PC-3 (cell line): Measurements from ENCODE around the gene FAM114A1. TPM values are rescaled to one million over a fixed set of nuclear protein-coding genes. Genes with fewer than 3 reads are reported as not detected.

ENCODE experiments used
- ATAC-seq: fragments of 200-7000 bp; cut with Tn5 transposase; 2 replicates; pipeline ENCODE4 v1.9.1; 2020; ENCODE audit warnings: mild to moderate bottlenecking, moderate library complexity
- BruUV-seq: library from RNA; stranded (reverse); fragments of 400-500 nt; replicated peaks from 2 replicates; lab custom pipeline; 2021; lab: Mats Ljungman, UMichigan
- CTCF ChIA-PET: fragments of 300-600 bp; sonication (Branson Sonifier 250); formaldehyde crosslinking; loops from one replicate; lab custom pipeline; 2022; ENCODE audit warnings: antibody characterized with exemption; lab: Charles Lee
- POLR2A ChIA-PET: fragments of 300-600 bp; sonication (Branson Sonifier 250); formaldehyde crosslinking; loops from one replicate; lab custom pipeline; 2022; ENCODE audit warnings: antibody characterized with exemption; ENCODE audit not compliant: unreplicated experiment; lab: Charles Lee
- DNase-seq: peaks from one replicate; pipeline ENCODE4 v3.0.0-alpha.2; 2015
- H2AFZ ChIP-seq: fragments of 300-600 bp; sonication (generic); 2 replicates; pipeline ENCODE4 v1.6.0; 2016; ENCODE audit warnings: antibody characterized with exemption, low read length
- H3F3A ChIP-seq: fragments of 300-600 bp; sonication (generic); one replicate; pipeline ENCODE4 v1.6.0; 2017; ENCODE audit warnings: antibody characterized with exemption, low read length, control low read depth, mild to moderate bottlenecking; ENCODE audit not compliant: unreplicated experiment
- H3K27ac ChIP-seq: fragments of 300-600 bp; sonication (generic); 2 replicates; pipeline ENCODE4 v1.5.1; 2016; ENCODE audit warnings: mild to moderate bottlenecking, low read length
- H3K27me3 ChIP-seq: fragments of 300-600 bp; sonication (generic); 2 replicates; pipeline ENCODE4 v1.6.1; 2016; ENCODE audit warnings: low read length, mixed read lengths
- H3K36me3 ChIP-seq: fragments of 300-600 bp; sonication (generic); 2 replicates; pipeline ENCODE4 v1.6.1; 2016; ENCODE audit warnings: low read depth, mixed run types, low read length, mixed read lengths
- H3K4me1 ChIP-seq: fragments of 300-600 bp; sonication (generic); 2 replicates; pipeline ENCODE4 v1.5.1; 2016; ENCODE audit warnings: low read length; ENCODE audit not compliant: insufficient read depth
- H3K4me2 ChIP-seq: fragments of 300-600 bp; sonication (generic); 2 replicates; pipeline ENCODE4 v1.6.0; 2016; ENCODE audit warnings: low read length
- H3K4me3 ChIP-seq: fragments of 300-600 bp; sonication (generic); 2 replicates; pipeline ENCODE4 v1.5.1; 2016; ENCODE audit warnings: mild to moderate bottlenecking, low read length, mixed read lengths
- H3K79me2 ChIP-seq: fragments of 300-600 bp; sonication (generic); 2 replicates; pipeline ENCODE4 v1.6.1; 2017; ENCODE audit warnings: low read length, mixed read lengths
- H3K9ac ChIP-seq: fragments of 300-600 bp; sonication (generic); 2 replicates; pipeline ENCODE4 v1.6.0; 2016; ENCODE audit warnings: mild to moderate bottlenecking, low read length
- H3K9me2 ChIP-seq: fragments of 300-600 bp; sonication (generic); replicated peaks from 2 replicates; pipeline ENCODE4 v1.6.1; 2016; ENCODE audit warnings: mixed run types, low read length, mixed read lengths
- H3K9me3 ChIP-seq: fragments of 300-600 bp; sonication (generic); 2 replicates; pipeline ENCODE4 v1.6.1; 2016; ENCODE audit warnings: low read length, mixed read lengths
- H4K20me1 ChIP-seq: fragments of 300-600 bp; sonication (generic); 2 replicates; pipeline ENCODE4 v1.6.1; 2016; ENCODE audit warnings: low read length, mixed read lengths
- CTCF ChIP-seq: fragments of 300-600 bp; sonication (generic); conservative IDR thresholded peaks from 2 replicates; pipeline ENCODE4 v1.5.1; 2017; ENCODE audit warnings: antibody characterized with exemption, low read depth, mild to moderate bottlenecking, low read length
- EZH2 ChIP-seq: fragments of 300-600 bp; sonication (generic); IDR thresholded peaks from one replicate; pipeline ENCODE4 v1.6.1; 2017; ENCODE audit warnings: antibody characterized with exemption, mild to moderate bottlenecking, low read length; ENCODE audit not compliant: unreplicated experiment
- EZH2phosphoT487 ChIP-seq: fragments of 300-600 bp; sonication (generic); IDR thresholded peaks from 2 replicates; pipeline ENCODE4 v1.6.1; 2018; ENCODE audit warnings: mild to moderate bottlenecking, antibody characterized with exemption, low read length, borderline replicate concordance
- intact Hi-C: fragments of 100-400 bp; cut with micrococcal nuclease; formaldehyde crosslinking; loops from 2 replicates; pipeline ENCODE4 v1.9.0; 2023
- total RNA-seq: library from RNA; depleted of rRNA; stranded (reverse); fragments of >200 nt; gene quantifications from 2 replicates; pipeline ENCODE4 v1.2.3, GENCODE V29; 2014

The FAM114A1 gene
- total RNA-seq, 1 experiment from 2014 or later, result 25.0 TPM

GRCh38 chr4:38860788-38861424 lies 6.7 kb upstream of the FAM114A1 start:
- no peak for ATAC-seq

DNA sequence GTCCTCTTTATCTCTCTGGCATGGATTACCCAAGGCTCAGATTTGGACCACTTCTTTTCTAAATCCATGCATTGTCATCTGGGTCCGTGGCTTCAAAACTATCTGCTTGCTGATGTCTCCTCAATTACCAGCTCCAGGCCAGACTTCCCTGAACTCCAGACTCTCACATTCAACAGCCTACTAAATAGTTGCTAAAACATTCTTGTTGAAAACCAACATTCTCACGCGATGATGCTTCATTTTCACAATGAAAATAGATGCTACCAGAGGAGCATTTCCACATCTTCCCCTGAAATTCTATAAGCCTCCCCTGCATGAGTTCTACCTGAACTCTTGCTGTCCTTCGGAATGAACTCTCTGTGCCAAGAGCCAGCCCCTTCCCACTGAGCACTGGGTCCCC lies 5.8 kb upstream of the FAM114A1 start:
- Histone ChIP-seq H3F3A (peaks cover 5% of the 10 kb centered on the region), H3K9me3 (no peaks in the 10 kb centered on the region), H3K4me2 (no peak overlapping the region), H3K4me1 (peaks cover 16% of the 10 kb centered on the region), H3K9me2 (no peaks in the 10 kb centered on the region), H4K20me1 (no peaks in the 10 kb centered on the region), H3K9ac (no peak overlapping the region), H3K27ac (no peak overlapping the region), H3K27me3 (no peaks in the 10 kb centered on the region), H3K79me2 (no peaks in the 10 kb centered on the region), H2AFZ (no peak overlapping the region), H3K4me3 (no peak overlapping the region), H3K36me3 (no peaks in the 10 kb centered on the region)
- ChIA-PET CTCF (no interaction called here), POLR2A (no interaction called here)
- ATAC-seq, result no peak
- no peak for DNase-seq
- intact Hi-C loops, result no loop called here
- TF ChIP-seq EZH2phosphoT487 (no peak), CTCF (no peak), EZH2 (no peak)
- BruUV-seq, result no TSS peak

More at GRCh38 chr4:38860788-38861424, 6.7 kb upstream of the FAM114A1 start:
- Histone ChIP-seq H3K4me1 (peaks cover 15% of the 10 kb centered on the region), H3K9me3 (no peaks in the 10 kb centered on the region), H3K27ac (no peak overlapping the region), H3K27me3 (no peaks in the 10 kb centered on the region), H3K36me3 (no peaks in the 10 kb centered on the region), H2AFZ (no peak overlapping the region), H3K4me2 (no peak overlapping the region), H3K4me3 (no peak overlapping the region), H3K9ac (no peak overlapping the region), H3K9me2 (no peaks in the 10 kb centered on the region), H3F3A (peaks cover 5% of the 10 kb centered on the region), H3K79me2 (no peaks in the 10 kb centered on the region), H4K20me1 (no peaks in the 10 kb centered on the region)
- BruUV-seq, result no TSS peak
- ChIA-PET CTCF (interaction anchor here (0.6 kb wide), 1 partner anchor 15 kb away, joined by 8 read pairs; no protein-coding TSS in a partner anchor), POLR2A (no interaction called here)
- peak; percentile 61 for DNase-seq
- TF ChIP-seq EZH2 (no peak), EZH2phosphoT487 (no peak), CTCF (peak; percentile 85)
- intact Hi-C loops, result no loop called here

- DNase-seq, result no peak
- Histone ChIP-seq H3F3A (no peaks in the 10 kb centered on the region), H2AFZ (0 out of 2 replicates have a peak overlapping the region, but pooled peaks have one; percentile 48), H3K27ac (no peak overlapping the region), H3K36me3 (no peaks in the 10 kb centered on the region), H4K20me1 (no peaks in the 10 kb centered on the region), H3K27me3 (no peaks in the 10 kb centered on the region), H3K9me2 (no peaks in the 10 kb centered on the region), H3K9me3 (no peaks in the 10 kb centered on the region), H3K79me2 (peaks cover 15% of the 10 kb centered on the region), H3K4me3 (no peak overlapping the region), H3K4me1 (peaks cover 22% of the 10 kb centered on the region), H3K4me2 (no peak overlapping the region), H3K9ac (no peak overlapping the region)
- no TSS peak for BruUV-seq
- ChIA-PET CTCF (no interaction called here), POLR2A (interaction anchor here (0.6 kb wide), 1 partner anchor 25 kb away, joined by 7 read pairs; no protein-coding TSS in a partner anchor)
- intact Hi-C loops, result no loop called here
- no peak for TF ChIP-seq EZH2phosphoT487
- no peak for ATAC-seq
These were observed 2.2 kb upstream of the FAM114A1 start for GRCh38 chr4:38865445-38865844.
